Bronchial epithelial cell (primary cell): ENCODE data around the gene SEPTIN1. TPM values are rescaled to one million over a fixed set of nuclear protein-coding genes. Genes with fewer than 3 reads are reported as not detected.

ENCODE experiments used
- DNase-seq: peaks from one replicate; pipeline ENCODE4 v3.0.0-alpha.2; 2010; ENCODE audit warnings: low read depth
- FAIRE-seq: peaks from 2 replicates; lab custom pipeline; 2011; peaks lifted over from hg19 to GRCh38; lab: Jason Lieb, UNC
- H3K27me3 ChIP-seq: 2 replicates; pipeline ENCODE4 v1.5.1; 2011; ENCODE audit warnings: low read length; ENCODE audit not compliant: control insufficient read depth, insufficient read depth
- H3K36me3 ChIP-seq: 2 replicates; pipeline ENCODE4 v1.5.1; 2011; ENCODE audit warnings: low read length; ENCODE audit not compliant: control insufficient read depth, insufficient read depth
- H3K4me3 ChIP-seq: 2 replicates; pipeline ENCODE4 v1.5.1; 2011; ENCODE audit warnings: mild to moderate bottlenecking, low read depth, low read length, control low read depth
- total RNA-seq: library from RNA; depleted of rRNA; stranded (reverse); fragments of >200 nt; gene quantifications from 2 replicates; pipeline ENCODE4 v1.2.1, GENCODE V29; 2014
- TF ChIP-seq, protein P1 (sequence below): IDR thresholded peaks from 2 replicates; pipeline ENCODE4 v1.5.1; 2011; ENCODE audit warnings: mild to moderate bottlenecking, moderate library complexity, low read length, control low read depth, inconsistent platforms; ENCODE audit not compliant: insufficient read depth, severe bottlenecking

Gene SEPTIN1
- total RNA-seq, 1 donor from 2014 or later: under 0.01 TPM

DNA sequence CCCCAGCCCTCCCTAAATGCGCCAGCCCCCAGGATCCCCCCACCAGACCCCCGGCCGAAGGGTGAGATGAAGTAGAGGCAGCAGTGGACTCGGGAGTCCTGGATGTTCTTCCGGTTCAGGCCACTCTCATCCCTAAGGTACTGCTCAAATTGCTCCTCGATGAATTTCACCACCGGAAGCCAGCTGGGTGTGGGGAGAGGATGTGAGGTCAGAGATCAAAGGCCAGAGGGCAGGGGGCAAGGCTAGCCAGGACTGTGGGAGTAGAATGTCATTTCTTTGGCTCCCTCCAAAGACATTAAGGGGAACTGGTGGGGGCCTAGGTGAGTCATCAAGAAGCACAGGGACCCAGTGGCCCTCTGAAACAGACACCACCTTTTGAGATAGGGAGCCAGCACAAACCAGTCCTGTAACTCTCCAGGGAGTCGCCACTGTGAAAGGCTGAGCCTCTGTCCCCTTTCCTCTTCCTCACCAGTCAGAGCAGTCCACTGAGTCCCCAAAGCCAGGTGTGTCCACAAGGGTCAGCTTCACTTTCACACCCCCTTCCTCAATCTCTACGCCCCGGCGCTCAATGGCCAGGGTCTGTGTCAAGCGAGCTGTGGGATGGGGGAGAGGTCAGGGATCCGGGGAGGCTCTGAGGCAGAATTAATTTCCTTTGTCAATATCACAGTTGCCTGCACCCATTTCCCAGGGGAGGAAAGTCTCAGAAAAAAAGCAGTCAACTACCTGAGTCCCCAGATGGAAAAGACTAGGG lies 895 bp downstream of the SEPTIN1 start:
- no peak for FAIRE-seq
- Histone ChIP-seq H3K4me3 (no peak overlapping the region), H3K36me3 (no peaks in the 10 kb centered on the region), H3K27me3 (no peaks in the 10 kb centered on the region)
- TF ChIP-seq, protein P1, sequence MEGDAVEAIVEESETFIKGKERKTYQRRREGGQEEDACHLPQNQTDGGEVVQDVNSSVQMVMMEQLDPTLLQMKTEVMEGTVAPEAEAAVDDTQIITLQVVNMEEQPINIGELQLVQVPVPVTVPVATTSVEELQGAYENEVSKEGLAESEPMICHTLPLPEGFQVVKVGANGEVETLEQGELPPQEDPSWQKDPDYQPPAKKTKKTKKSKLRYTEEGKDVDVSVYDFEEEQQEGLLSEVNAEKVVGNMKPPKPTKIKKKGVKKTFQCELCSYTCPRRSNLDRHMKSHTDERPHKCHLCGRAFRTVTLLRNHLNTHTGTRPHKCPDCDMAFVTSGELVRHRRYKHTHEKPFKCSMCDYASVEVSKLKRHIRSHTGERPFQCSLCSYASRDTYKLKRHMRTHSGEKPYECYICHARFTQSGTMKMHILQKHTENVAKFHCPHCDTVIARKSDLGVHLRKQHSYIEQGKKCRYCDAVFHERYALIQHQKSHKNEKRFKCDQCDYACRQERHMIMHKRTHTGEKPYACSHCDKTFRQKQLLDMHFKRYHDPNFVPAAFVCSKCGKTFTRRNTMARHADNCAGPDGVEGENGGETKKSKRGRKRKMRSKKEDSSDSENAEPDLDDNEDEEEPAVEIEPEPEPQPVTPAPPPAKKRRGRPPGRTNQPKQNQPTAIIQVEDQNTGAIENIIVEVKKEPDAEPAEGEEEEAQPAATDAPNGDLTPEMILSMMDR: no peak
- no peak for DNase-seq

DNA sequence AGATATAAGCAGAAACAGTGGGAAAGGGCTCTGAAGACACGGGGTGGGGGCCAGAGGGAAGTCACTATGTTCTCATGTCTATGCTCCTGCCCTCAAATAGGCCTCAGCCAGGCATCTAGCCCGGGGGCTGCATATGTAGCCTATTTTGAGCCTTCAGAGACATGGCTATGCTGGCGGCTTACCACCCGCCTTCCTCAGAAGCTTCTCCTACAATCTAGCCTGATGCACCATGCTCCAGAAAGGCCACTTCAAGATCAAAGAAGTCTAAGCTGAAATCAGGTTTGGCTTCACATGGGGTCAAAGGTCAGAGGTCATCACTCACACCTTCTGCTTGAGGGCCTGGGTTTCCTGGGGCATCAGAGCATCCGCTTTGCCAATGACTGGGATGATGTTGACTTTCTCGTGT lies 1.6 kb downstream of the SEPTIN1 start:
- no peak for FAIRE-seq

DNA sequence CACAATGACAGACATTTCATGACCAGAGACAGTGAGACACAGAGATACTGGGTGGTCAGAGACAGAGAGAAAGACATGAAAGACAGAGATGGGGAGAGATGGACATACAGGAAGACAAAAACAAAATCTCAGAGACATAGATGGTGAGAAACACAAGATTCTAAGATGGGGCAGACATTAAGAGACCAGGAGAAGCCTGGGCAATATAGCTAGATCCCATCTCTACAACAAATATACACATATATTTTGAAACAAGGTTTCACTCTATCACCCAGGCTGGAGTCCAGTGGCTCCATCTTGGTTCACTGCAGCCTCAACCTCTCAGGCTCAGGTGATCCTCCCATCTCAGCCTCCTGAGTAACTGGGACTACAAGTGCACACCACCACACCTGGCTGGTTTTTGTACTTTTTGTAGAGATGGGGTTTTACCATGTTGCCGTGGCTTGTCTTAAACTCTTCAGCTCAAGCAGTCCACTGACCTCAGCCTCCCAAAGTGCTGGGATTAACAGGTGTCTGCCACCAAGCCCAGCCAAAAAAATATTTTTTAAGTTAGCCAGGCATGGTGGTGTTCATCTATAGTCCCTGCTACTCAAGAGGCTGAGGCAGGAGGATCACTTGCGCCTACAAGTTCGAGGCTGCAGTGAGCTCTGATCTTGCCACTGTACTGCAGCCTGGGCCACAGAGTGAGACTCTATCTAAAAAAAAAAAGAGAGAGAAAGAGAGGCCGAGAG lies 2.1 kb downstream of the SEPTIN1 start:
- TF ChIP-seq, protein P1: no peak
- H3K36me3 ChIP-seq: no peaks in the 10 kb centered on the region
- H3K27me3 ChIP-seq: no peaks in the 10 kb centered on the region
- no peak overlapping the region for H3K4me3 ChIP-seq
- DNase-seq (no peak), FAIRE-seq (no peak)

More for the DNA sequence above, 1.6 kb downstream of the SEPTIN1 start:
- no peak for DNase-seq
- no peaks in the 10 kb centered on the region for H3K27me3 ChIP-seq
- TF ChIP-seq, protein P1: no peak
- H3K36me3 ChIP-seq: no peaks in the 10 kb centered on the region
- H3K4me3 ChIP-seq: no peak overlapping the region

DNA sequence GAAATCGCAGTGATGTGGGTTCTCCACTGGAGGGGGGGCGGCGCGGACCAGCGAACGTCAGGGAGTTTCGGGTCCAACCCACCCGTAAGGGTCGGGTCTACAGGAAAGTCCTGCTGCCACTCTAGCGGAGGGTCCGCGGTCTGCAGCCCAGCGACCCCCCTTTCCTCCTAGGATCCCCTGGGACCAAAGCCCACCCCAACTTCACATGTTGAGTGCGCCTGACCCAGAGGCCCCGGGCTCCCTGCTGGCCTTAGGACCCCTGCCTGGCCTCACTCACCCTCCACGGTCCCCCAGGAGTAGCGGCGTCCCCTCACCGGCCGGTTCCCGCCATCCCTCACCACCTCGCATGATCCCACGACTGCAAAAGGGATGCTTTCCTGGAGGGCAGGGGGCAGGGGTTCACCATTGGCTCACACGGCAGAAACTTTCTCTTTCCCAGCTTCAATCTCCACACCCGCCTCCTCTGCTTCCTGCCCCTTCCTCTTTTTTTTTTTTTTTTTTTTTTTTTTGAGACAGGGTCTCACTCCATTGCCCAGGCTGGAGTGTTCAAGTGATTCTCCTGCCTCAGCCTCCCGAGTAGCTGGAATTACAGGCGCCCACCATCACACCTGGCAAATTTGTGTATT lies 3.1 kb downstream of the SEPTIN1 start:
- TF ChIP-seq, protein P1: no peak
- Histone ChIP-seq H3K36me3 (no peaks in the 10 kb centered on the region), H3K27me3 (no peaks in the 10 kb centered on the region), H3K4me3 (peak overlapping the region; percentile 50)
- DNase-seq: no peak
- no peak for FAIRE-seq

DNA sequence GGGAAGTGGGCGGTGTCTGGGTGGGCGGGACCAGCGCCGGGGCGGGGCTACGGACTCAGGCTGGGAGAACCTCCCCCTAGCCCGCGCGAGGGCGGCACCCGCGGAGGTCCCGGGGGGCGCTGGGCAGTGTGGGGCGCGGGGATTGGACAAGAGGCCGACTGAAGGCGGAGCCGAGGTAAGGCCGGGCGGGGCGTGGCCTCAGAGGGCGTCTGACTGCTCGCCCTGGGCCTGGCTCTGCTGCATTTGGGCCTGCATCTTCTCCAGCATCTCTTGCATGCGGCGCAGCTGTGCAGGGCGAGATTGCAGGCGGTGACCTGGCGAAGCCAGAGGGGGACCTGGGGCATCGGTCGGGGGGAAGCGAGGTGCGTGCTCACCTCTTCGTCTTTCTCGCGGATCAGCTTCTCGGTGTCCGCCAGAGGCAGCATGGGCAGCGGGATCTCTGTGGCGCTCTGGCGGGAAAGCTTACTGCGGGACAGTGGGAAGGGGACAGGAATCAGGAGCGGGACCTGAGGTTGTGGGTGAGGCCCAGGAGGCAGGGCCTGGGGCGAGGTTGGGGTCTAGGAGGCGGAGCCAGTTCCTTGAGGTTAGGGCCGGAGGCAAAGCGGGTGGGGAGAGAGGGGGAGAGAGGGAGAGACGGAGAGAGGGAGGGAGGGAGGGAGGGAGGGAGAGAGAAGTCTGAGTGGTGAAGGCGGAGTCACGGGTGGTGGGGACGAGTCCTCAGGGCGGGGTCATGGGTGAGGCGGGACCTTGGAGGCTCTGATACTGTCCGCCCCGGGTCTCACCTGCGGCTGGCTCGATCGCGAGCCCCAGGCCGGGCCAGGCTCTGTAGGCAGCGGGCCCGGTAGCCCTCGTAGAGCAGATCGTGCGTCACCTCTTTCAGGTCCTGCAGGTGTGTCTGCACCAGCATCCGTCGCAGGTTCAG lies 3.9 kb downstream of the SEPTIN1 start:
- no peaks in the 10 kb centered on the region for H3K27me3 ChIP-seq
- peak overlapping the region; percentile 50 for H3K4me3 ChIP-seq
- TF ChIP-seq, protein P1: peak; percentile 29
- H3K36me3 ChIP-seq: no peaks in the 10 kb centered on the region
- no peak for FAIRE-seq
- DNase-seq: peak; percentile 87
